Heart right ventricle (tissue), 16 donors: Measurements from ENCODE around the gene ABCD2. TPM values are rescaled to one million over a fixed set of nuclear protein-coding genes. Genes with fewer than 3 reads are reported as not detected.

Experiments used
- ATAC-seq, 8 donors: fragments of 200-7000 bp; cut with Tn5 transposase; one replicate each; pipeline ENCODE4 v1.9.1; 2020; ENCODE audit warnings: mild to moderate bottlenecking in 8 of 8, moderate library complexity in 8 of 8, moderate number of reproducible peaks in 1 of 8
- DNase-seq, 2 donors: peaks; one replicate each; pipeline ENCODE4 v3.0.0-alpha.2; 2020
- H3K27ac ChIP-seq, 10 donors: fragments of 200-600 bp; sonication (generic) in 2 of 10; one replicate each; pipeline versions ENCODE4 v1.5.0 to v1.8.0; 2020 to 2022; ENCODE audit warnings: mild to moderate bottlenecking in 3 of 10
- H3K27me3 ChIP-seq, 7 donors: fragments of 200-600 bp; one replicate each; pipeline ENCODE4 v1.8.0; 2021 to 2022; ENCODE audit warnings: mild to moderate bottlenecking in 2 of 7
- H3K36me3 ChIP-seq, 9 donors: fragments of 200-600 bp; sonication (generic) in 1 of 9; one replicate each; pipeline versions ENCODE4 v1.5.0 to v1.8.0; 2020 to 2022; ENCODE audit warnings: mild to moderate bottlenecking in 2 of 9
- H3K4me1 ChIP-seq, 9 donors: fragments of 200-600 bp; sonication (generic) in 1 of 9; one replicate each; pipeline versions ENCODE4 v1.5.0 to v1.8.0; 2020 to 2022; ENCODE audit warnings: mild to moderate bottlenecking in 4 of 9
- H3K4me3 ChIP-seq, 10 donors: fragments of 200-600 bp; sonication (generic) in 2 of 10; one replicate each; pipeline versions ENCODE4 v1.5.0 to v1.8.0; 2020 to 2022; ENCODE audit warnings: mild to moderate bottlenecking in 7 of 10, moderate library complexity in 2 of 10
- H3K9me3 ChIP-seq, 11 donors: fragments of 200-600 bp in 10 of 11; sonication (generic) in 2 of 11; one replicate each; pipeline versions ENCODE4 v1.5.0 to v1.8.0; 2013 to 2022; ENCODE audit warnings: mild to moderate bottlenecking in 2 of 11, control low read depth in 1 of 11, moderate library complexity in 1 of 11
- WGBS, 2 donors: extraction: QIAGEN DNeasy Blood & Tissue Kit; methylation state at CpG; one replicate each; pipeline ENCODE4 v1.1.7; 2013; ENCODE audit warnings: inconsistent platforms in 1 of 2; 5-methylcytosine and 5-hydroxymethylcytosine counted together
- intact Hi-C, 10 donors: fragments of 100-400 bp; cut with DNase I; formaldehyde crosslinking; loops; one replicate each; pipeline versions ENCODE4 v1.11.1 to v1.14.2; 2022
- polyA plus RNA-seq, 2 donors: library from polyadenylated mRNA; stranded (reverse); fragments of 200-250 nt; gene quantifications; one replicate each; pipeline ENCODE4 v1.2.3, GENCODE V29; 2013
- total RNA-seq, 10 donors: library from RNA; stranded (reverse); fragmentation: NEBNext Ultra II Directional in 3 of 10; extraction: Animal tissue kit (Norgen Biotek cat#: 25700) in 3 of 10; gene quantifications; one replicate each; pipeline versions ENCODE4 v1.2.1 to v1.2.4, GENCODE V29; 2021 to 2023
- TF ChIP-seq, protein P1 (sequence below), 9 donors: fragments of 200-600 bp; sonication (generic) in 2 of 9; IDR thresholded peaks; one replicate each; pipeline versions ENCODE4 v1.5.0 to v1.8.0; 2021 to 2022; ENCODE audit warnings: antibody characterized with exemption in 9 of 9, mild to moderate bottlenecking in 5 of 9, moderate library complexity in 1 of 9
- donor health status: Arrhythmogenic right ventricular cardiomyopathy.
- donor health status: ischemic (EF 13 %, LVEDD 7.1; RV severe dilation, severe dysfunction).
- donor health status: healthy with polysubstance abuse.
- donor health status: DM: no; HTN: yes; CAD: no.
- donor health status: DM: no; HTN: no; CAD: no.
- donor health status: ischemic (EF 25% LVEDD 6.9; RV normal size, moderate dysfunction).
- donor health status: ischemic (EF 25% LVEDD 5.7; RV mildly dilated, moderate dysfunction).
- donor health status: healthy.
- donor health status: DM: yes; HTN: yes; CAD: no.
- donor health status: Ischemic cardiomyopathy.
- donor health status: ischemic (EF 35%, LVEDD 5.7; RV mildly dilated, moderate dysfunction).
- donor health status: nonischemic (EF 11% LVEDD 7.7; RV severe dilation, severe dysfunction).
- donor health status: DM: yes; HTN: yes; CAD: no.
- donor health status: PGD.
- donor health status: ischemic (EF 29% LVEDD 5.4; RV normal size, mild dysfunction).
- donor health status: nonischemic (EF 23%, LVEDD 6.1; RV moderate dilation, normal function).

Gene ABCD2
- total and polyA plus RNA-seq, 12 donors, result 0.32 to 10.1 (median 7.6) TPM

DNA sequence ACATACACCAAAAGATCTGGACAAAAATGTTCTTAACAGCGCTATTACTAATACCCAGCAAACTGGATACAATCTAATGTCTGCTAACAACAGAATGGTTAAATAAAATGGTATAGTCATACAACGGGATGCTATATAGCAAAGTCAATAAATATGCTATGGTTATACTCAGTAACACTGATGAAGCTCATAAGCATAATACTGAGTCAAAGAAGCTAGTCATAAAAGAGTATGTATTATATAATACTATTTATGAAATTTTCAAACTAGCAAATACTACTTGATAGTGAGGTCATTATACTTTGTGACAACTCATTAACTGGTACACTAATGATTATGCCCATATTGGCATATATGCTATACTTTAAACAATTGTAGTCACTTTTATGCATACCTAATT, 7.4 kb downstream of the ABCD2 start:
- TF ChIP-seq, protein P1, sequence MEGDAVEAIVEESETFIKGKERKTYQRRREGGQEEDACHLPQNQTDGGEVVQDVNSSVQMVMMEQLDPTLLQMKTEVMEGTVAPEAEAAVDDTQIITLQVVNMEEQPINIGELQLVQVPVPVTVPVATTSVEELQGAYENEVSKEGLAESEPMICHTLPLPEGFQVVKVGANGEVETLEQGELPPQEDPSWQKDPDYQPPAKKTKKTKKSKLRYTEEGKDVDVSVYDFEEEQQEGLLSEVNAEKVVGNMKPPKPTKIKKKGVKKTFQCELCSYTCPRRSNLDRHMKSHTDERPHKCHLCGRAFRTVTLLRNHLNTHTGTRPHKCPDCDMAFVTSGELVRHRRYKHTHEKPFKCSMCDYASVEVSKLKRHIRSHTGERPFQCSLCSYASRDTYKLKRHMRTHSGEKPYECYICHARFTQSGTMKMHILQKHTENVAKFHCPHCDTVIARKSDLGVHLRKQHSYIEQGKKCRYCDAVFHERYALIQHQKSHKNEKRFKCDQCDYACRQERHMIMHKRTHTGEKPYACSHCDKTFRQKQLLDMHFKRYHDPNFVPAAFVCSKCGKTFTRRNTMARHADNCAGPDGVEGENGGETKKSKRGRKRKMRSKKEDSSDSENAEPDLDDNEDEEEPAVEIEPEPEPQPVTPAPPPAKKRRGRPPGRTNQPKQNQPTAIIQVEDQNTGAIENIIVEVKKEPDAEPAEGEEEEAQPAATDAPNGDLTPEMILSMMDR (IDR thresholded peaks at IDR 0.05), result no peak
- Histone ChIP-seq H3K4me3 (no peak overlapping the region), H3K36me3 (no peaks in the 10 kb centered on the region), H3K9me3 (no peaks in the 10 kb centered on the region), H3K4me1 (peaks cover 0 to 14% (median 4%) of the 10 kb centered on the region in 9 donors), H3K27ac (peak overlapping the region in 3 of 10 donors; percentile 11 to 33 (median 17)), H3K27me3 (no peaks in the 10 kb centered on the region)
- intact Hi-C loops, result loop anchor here in 1 of 10 donors (10.0 kb wide), 1 partner anchor 267 kb away; no protein-coding TSS in a partner anchor
- DNase-seq, result no peak
- ATAC-seq, result no peak
- 71 to 91% methylated on average over 2 of the region's 2 CpGs for WGBS, 2 donors

DNA sequence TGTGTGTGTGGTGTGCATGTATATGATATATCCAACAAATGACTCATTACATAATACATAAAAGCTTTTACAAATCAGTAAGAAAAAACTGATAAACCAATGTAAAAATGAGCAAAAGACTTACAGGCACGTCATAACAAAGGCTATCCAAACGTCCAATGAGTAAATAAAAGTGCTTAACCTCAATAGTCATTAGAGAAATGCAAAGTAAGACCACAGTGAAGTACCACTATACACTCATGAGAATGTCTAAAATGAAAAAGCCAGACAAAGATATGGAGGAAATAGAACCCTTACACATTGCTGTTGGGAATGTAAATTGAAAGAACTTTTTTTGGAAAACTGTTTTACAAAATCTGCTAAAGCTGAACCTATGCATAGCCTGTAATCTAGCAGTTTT, 7.8 kb downstream of the ABCD2 start:
- Histone ChIP-seq H3K9me3 (no peaks in the 10 kb centered on the region), H3K27ac (peak overlapping the region in 2 of 10 donors; percentile 9 to 17), H3K4me1 (peaks cover 0 to 14% (median 4%) of the 10 kb centered on the region in 9 donors), H3K27me3 (no peaks in the 10 kb centered on the region), H3K4me3 (no peak overlapping the region), H3K36me3 (no peaks in the 10 kb centered on the region)
- DNase-seq (no peak), ATAC-seq (no peak)
- 66 to 76% methylated on average over 2 of the region's 2 CpGs for WGBS, 2 donors
- TF ChIP-seq, protein P1 (IDR thresholded peaks at IDR 0.05), result no peak
- intact Hi-C loops, result loop anchor here in 1 of 10 donors (10.0 kb wide), 1 partner anchor 267 kb away; no protein-coding TSS in a partner anchor

DNA sequence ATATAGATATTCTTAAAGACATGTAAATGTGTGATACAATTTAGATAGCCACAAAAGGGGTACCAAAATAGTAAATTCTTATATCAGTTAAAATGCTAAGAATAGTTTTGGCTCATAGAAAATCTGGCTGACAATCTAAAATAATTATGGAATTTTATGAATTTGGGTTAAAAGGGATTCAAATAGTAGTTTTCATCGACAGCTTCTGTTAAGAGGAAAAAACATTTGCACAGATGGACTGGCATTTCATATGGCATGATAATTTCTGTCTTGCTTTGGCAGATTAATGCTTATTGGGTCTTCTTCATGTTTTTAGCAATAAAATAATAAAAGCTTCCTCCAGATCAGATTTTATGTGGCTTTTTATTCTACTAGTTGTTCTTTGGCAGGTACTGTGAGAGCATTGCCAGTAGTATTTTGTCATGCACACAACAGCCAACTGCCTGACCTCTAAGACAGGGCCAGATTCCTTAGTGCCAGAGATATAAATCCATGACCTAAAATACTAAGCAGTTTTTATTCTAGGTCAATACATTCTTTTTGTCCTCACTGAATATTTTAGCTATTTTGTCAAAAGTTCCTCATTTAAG, 9.1 kb downstream of the ABCD2 start:
- H3K4me3 ChIP-seq, result no peak overlapping the region
- intact Hi-C loops, result loop anchor here in 1 of 10 donors (10.0 kb wide), 1 partner anchor 266 kb away; no protein-coding TSS in a partner anchor
- WGBS, 2 donors, result 71 to 81% methylated on average over 1 of the region's 1 CpG
- TF ChIP-seq, protein P1 (IDR thresholded peaks at IDR 0.05), result no peak
- H3K4me1 ChIP-seq, result peaks cover 0 to 14% (median 4%) of the 10 kb centered on the region in 9 donors
- no peaks in the 10 kb centered on the region for H3K9me3 ChIP-seq
- peak overlapping the region in 4 of 10 donors; percentile 8 to 41 (median 23) for H3K27ac ChIP-seq
- ATAC-seq (peak in 3 of 8 donors; percentile 57 to 74 (median 67)), DNase-seq (no peak)
- no peaks in the 10 kb centered on the region for H3K27me3 ChIP-seq
- no peaks in the 10 kb centered on the region for H3K36me3 ChIP-seq

DNA sequence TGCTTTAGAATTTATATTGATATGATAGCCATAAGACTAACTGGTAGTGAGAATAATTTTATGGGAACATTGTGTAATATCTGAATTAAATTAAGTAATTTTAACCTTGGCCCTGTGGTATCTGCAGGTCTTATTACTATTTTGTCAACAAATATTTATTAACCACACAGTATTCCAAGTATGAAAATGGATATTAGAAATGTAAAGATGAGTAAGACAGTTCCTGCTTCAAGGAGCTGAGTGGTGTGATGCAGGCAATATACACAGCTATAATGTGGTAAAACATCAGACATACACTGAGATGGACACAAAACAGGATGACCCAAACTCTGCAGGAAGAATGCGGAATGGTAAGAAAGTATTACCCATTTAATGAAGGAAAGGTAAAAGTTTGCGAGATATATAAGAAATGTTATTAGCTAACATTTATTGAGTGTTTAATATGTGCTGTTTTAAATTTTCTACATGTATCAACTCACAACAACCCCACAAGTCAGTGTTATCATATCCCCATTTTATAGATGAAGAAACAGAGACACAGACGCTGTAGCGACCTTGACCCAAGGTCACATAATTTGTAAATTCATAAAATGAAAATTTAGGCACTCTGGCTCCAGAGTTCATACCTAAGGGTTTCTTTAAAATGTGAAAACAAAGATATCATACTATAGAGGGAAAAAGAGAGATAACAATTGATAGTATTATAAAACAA, 12.7 kb downstream of the ABCD2 start:
- WGBS, 2 donors, result 94% methylated on average over 4 of the region's 4 CpGs
- DNase-seq (no peak), ATAC-seq (no peak)
- Histone ChIP-seq H3K27ac (no peak overlapping the region), H3K27me3 (no peaks in the 10 kb centered on the region), H3K36me3 (peaks cover 0 to 10% (median 0%) of the 10 kb centered on the region in 9 donors), H3K4me3 (no peak overlapping the region), H3K4me1 (peaks cover 0 to 14% (median 3%) of the 10 kb centered on the region in 9 donors), H3K9me3 (no peaks in the 10 kb centered on the region)
- intact Hi-C loops, result no loop called here
- TF ChIP-seq, protein P1 (IDR thresholded peaks at IDR 0.05), result no peak
